Measurements from ENCODE around the gene POLR3B.
"Not testable (repeated sequence)": the region's sequence is repeated elsewhere in the genome, so short reads cannot be mapped to it uniquely, and the experiment has no call there.

The POLR3B gene

DNA sequence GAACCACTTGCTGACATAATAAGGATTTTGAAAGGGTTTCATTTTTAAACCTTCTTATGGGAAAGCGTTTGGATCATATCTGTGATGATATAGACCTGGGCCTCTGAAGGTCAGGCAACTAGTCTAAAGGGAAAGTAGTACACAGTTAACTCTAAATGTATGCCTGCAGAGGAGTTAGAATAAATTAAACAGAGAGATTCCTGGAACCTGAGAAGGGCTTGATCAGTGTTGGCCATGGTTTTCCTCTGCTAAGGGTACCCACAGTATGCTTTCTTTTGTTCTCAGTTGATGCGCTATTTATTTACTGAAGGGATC lies 14.4 kb upstream of the POLR3B start:
- no peak for DNase-seq

DNA sequence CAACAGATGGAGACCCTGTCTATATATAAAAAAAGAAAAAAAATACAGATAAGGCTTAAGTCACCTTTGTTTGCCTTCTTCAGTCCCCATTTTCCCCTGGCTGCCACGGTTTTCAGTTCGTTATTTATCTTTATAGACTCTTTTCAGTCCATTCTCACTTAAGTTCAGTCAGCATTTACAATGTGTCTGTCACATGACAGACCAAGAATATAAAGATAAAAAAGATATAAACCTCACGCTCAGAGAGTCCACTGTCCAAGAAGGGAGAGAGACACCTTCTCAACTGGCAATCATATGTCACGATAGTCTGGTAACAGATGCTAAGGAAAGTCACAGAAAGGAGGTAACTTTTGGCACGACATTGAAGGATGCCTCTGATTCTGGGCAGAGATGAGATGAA lies 13.4 kb upstream of the POLR3B start:
- no peak for DNase-seq

DNA sequence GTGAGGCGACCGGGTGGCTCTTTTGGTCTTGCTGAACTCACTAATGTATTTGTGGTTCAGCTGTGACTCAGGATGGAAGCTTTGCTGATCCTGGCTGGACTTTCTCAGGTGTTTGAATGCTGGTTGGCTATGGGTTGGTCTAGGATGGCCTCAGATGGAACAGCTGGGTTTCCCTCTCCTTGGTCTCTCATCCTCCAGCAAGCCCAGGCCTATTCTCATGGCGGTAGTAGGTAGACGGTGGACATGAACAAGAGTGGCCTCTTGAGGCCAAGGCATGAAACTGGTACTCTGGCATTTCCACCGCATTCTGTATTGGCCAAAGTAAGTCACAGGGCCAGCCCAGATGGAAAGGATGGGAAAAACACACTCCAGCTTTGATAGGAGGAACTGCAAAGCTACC lies 11.8 kb upstream of the POLR3B start:
- peak in 1 of 2 experiments; percentile 35 for DNase-seq

DNA sequence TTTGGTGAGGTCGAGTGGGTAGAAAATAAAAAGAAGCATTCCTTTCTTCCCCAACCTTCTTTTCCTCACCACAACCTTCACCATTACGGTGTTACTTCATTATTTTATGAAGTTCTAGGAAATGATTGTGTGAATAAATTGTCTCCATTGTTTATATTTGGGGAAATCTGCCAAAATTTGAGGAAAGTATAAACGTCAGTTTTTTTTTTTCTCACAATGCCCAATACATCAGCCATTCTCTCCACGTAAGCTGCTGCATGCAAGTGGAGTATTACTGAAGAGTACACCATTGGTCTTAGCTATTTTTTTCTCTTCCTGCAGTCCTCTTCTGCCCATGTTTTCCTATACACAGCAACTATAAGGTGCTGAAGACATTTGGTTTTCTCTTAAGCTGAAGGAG lies 9.1 kb upstream of the POLR3B start:
- DNase-seq, result no peak

DNA sequence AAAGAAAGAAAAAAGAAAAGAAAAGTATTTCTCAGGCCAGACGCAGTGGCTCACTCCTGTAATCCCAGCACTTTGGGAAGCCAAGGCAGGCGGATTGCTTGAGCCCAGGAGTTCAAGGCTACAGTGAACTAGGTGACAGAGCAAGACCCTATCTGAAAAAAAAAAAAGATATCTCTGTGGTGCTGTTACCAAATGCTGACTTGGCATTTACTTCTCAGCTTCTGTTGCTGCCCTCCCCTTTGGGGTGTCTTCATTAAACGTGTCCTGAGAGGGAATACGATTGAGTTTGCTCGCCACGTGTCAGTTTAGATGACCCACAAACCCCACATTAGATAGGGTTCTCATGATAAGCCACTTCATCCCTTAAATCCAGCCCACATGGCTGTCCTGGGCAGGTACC lies 4.4 kb upstream of the POLR3B start:
- DNase-seq, result no peak

DNA sequence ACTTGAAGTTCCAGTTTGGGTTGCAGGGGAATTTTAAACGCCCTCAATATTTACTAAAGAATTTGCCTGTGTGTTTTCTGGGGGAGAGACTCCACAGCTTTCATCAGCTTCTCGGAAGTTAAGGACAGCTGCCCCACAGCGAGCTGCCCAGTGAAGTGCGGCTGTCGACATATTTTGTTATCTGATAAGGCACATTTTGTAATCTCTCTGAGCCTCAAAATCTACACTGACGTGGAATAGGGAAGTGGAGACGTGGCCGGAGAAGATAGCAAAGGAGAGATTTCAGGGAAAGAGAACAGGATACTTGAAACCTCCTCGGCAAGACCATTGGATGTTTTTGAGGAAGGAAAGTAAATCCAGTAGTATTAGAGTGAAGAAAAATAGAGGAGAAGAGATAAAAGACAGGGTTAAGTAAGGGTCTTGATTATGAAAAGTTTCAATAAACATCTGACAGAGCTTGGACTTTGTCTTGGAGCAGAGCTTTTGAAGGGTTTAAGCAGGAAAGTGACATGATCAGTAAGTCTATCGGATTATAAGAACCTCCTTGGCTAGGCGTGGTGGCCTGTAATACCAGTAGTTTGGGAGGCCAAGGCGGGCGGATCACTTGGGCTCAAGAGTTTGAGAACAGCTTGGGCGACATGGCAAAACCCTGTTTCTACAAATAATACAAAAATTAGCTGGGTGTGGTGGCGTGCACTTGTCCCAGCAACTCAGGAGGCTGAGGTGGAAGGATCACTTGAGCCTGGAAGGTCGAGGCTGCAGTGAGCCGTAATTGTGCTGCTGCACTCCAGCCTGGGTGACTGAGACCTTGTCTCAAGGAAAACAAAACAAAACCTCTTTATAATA lies 1.1 kb downstream of the POLR3B start:
- no peak for DNase-seq

DNA sequence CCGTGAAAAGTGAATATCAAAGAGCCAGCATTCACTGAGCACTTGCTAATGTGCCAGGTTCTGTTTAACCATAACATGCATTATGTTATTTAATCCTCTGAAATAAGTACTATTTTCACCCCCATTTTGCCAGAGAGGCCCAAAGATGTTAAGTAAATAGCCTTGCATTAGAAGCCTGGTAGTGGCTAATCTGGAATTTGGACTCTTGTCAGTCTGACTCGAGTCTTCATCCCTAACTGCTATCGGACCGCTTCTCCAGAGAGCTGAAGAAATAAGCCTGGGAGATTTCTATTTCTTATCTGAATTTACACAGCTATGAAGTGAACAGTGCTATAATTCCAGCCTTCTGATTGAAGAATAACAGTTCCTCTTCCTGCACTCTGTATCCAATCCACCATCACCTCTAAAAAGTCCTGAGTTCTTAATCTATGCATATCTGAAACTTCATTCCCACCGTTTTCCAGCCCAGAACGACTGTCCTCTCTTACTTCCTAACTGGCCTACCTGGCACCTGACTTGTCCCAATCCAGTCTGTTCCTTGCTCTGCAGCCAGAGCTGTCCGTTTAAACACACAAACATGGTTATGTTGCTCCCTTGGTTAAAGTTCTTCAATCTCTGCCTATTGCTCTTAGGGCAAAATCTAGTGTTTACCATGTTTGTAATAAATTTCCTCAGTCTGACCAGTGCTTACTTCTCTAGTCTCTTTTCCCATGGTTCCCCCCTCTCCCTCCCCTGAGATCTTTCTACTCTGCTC lies 2.3 kb downstream of the POLR3B start:
- no peak for DNase-seq

DNA sequence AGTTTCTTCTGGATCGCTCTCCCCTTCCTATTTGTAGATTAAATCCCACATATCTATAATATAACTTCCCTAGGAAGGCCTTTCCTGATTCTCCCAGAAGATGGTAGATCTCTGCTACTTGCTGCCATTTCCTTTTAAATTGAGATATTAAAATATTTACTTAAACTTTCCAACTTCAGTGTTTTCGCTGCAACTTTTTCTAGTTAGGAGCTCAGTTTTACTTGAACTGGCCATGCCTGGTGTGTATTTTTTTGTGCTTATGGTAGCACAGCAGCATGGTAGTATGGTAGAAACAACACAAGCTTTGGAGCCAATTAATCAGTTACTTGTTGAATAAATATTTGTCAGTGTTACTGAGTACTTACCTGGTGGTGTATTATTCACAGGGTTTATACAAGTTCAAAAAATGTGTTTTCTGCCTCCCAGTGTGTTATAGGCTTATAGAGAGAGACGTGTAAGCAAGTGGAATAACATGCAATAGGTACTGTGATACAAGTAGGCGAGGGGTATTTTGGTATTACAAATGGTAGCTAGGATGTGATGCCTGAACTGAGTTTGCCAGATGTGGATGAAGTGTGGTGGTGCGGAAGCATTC lies 2.9 kb downstream of the POLR3B start:
- no peak for DNase-seq

DNA sequence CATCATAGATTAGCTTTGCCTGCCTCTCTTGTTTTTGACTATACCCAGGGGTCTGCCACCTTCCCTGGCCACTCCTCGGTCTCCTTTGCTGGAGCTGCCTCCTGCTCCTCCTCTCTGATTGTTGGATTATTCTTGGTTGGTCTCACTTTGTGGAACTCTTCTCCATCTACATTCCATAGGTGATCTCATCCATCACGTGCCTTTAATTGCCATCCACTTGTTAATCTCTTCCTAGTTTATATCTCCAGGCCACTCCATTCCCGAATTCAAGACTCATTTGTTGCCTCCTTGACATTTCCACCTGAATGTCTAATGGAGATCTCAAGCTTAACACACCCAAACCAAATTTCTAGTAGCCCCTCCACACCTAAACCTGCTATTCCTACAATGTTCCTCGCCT lies 5.4 kb downstream of the POLR3B start:
- no peak for DNase-seq

DNA sequence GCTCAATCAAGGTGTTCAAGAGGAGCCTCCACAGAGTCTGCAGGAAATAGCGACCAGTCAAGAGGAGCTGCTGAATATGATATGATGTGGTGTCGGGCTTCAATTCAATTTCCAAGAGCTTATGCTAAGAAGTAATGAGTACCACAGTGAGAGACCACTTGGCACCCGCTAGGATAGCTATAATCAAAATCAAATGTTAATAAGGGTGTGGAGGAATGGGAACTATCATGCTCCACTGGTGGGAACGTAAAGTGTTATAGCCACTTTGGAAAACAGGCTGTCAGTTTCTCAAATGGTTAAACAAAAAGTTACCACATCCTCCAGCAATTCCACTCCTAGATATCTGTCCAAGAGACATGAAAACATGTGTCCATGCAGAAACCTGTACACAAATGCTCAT lies 6.7 kb downstream of the POLR3B start:
- no peak for DNase-seq

DNA sequence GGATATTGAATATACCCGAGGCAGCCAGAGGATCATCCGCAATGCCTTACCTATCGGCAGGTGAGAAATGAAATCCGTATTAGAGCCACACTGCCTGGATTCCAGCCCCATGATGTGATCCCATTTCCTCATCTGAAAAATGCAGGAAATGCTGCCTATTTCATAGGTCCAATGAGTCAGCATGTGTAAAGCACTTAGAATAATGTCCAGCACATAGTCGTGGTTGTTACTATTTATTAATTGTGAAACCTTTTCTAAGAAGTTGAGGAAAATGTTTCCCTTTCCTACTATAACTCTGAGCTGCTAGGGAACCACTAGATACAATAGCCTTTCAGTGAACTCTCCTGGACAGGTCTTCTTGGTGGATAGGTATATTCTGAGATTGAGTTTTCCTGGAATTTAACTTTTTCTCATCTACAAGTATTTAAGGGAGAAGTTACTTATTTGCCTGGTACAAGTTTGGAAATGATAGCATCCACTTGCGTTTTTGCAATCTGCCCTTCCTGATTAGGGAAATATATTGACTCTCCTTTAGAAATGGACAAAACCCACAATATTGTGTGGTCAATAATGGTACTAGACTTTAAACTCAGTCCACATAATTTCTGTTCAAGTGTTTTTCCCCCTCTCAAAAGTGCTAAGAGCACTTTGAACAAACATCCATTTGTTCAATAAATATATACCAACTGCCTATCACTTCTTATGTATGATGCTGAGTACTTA lies 12.2 kb downstream of the POLR3B start:
- DNase-seq, result no peak

DNA sequence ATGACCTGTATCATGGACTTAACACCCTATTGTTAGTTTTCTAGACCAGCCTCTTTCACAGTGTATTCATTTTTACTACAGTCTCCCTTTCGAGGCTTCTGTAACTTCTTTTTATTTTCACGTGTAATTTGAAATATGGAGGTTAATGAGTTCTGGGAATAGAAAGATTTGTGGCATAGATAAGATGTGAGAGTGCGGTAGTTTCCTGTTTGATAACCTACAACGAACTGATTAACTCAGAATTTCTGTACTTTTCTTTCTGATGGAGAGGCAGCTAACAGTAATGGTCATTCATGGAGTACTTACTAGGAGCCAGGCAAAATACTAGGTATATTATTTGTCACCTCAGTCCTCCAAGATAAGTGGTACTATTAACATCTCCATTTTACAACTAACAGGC lies 21.2 kb downstream of the POLR3B start:
- DNase-seq, result no peak

DNA sequence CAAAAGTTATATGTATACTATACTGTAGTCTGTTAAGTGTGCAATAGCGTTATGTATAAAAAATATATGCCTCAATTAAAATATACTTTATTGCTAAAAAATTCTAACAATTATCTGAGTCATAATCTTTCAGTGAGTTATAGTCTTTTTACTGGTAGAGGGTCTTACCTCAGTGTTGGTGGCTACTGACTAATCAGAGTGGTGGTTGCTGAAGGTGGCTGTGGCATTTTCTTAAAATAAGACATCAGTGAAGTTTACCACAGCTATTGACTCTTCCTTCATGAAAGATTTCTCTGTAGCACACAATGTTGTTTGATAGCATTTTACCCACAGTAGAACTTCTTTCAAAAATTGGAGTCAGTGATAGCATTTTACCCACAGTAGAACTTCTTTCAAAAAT lies 23.4 kb downstream of the POLR3B start:
- no peak for DNase-seq

DNA sequence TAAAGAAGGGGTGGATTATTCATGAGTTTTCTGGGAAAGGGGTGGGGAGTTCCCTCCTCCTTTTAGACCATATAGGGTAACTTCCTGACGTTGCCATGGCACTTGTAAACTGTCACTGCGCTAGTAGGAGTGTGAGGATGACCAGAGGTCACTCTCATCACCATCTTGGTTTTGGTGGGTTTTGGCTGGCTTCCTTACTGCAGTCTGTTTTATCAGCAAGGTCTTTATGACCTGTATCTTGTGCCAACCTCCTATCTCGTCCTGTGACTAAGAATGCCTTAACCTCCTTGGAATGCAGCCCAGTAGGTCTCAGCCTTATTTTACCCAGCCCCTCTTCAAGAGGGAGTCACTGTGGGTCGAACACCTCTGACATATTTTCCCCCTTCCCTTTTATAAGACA lies 24.3 kb downstream of the POLR3B start:
- not testable (repeated sequence) for DNase-seq

DNA sequence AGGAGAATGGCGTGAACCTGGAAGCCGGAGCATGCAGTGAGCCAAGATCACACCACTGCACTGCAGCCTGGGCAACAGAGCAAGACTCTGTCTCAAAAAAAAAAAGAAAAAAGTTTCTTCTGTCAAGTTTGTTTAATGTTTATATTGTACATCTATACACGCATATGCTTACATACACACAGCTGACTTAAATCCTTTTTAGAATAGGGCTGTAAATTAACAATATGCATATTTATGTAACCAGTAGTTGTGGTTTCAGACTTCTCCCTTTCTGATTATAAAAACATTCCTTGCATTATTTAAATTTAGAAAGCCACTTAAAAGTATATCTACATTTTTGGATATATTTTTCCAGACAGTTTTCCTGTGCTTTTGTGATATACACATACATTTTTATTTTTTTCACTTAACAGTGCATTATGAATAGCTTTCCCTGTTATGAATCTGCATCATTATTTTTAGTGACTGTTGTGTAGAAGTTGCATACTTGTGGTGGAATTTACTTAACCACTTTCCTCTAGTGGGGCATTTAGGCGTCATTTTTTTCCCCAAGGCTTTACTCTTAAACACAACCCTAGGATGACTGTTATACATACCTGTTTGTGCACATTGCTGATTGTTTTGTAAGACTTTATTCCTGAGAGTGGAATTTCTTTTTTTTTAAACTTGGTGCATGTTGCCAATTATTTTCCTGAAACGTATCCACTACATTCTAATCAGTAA lies 29.4 kb downstream of the POLR3B start:
- no peak for DNase-seq

DNA sequence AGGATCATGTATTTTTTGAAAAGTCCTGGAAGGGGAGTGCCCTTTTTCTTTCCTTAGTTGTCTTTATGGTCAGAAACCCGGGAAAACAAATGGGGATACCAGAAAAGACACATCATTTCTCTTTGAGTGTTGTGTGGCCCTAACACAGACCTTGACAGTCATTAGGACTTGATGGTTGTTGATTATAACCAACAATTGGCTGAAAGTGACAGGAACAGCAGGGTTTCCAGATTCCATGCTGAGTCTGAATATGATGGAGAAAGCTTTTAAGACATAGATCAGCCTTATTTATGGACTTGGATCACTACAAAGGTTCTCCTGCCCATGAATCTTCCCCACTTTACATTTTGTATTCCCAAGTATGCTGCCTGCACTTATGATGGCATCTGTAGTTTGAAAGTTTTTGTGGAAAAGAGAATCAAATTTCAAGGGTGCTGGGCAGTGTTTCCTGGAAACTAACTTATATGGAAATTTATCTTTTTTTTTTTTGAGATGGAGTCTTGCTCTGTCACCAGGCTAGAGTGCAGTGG lies 30.4 kb downstream of the POLR3B start:
- DNase-seq, result no peak

DNA sequence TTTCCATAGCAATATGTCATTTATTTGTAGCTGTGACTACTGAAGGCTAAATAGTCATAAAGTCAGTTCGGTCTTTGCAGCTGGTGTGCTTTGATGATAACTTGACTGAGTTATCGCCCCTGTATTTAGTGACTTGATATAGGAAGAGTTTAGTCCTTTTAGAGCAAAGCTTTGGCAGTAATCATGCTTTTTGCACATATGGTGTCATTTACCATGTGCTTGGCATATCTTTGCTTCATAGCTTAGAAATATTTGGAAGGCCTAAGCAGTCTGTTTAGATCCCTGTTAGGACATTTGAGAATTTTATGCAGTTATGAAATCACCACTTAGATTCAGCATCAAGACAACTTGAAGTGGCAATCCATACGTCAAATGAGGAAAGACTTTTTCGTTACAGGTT lies 31.6 kb downstream of the POLR3B start:
- peak in 1 of 2 experiments; percentile 15 for DNase-seq

DNA sequence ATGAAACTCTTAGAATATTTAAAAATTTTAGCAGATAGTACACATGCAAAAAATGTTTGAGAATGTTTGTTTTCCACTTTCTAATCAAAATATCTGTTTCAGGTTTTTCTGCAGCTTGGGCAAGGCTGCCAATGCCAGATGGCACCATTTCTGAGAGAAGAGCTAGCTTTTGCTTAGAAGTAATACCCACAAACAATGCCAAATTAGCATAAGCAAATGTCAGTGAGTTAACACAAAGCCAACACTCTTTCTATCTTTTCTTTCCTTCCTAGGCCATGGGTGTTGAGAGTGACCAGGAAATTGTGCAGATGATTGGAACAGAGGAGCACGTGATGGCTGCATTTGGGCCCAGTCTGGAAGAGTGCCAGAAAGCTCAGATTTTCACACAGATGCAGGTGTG lies 35.2 kb downstream of the POLR3B start:
- DNase-seq, result peak in 1 of 2 experiments; percentile 5

DNA sequence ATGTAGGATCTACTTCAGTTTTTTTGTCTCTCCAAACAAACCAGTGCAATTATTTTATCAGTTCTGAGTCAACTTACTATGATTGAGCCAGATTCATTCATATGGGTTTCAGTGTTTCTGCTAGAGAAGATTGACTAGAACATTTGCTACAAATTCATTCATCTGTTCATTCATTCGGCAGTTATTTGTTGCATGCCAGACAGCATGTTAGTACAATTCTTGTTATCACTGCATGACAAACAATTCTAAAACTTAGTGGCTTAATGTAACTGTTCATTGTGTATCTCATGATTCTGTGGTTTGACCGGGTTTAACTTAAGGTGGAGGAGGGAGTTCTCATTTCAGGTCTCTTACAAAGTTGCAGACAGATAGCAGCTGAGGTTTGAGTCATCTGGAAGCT lies 52.3 kb downstream of the POLR3B start:
- DNase-seq, result no peak

DNA sequence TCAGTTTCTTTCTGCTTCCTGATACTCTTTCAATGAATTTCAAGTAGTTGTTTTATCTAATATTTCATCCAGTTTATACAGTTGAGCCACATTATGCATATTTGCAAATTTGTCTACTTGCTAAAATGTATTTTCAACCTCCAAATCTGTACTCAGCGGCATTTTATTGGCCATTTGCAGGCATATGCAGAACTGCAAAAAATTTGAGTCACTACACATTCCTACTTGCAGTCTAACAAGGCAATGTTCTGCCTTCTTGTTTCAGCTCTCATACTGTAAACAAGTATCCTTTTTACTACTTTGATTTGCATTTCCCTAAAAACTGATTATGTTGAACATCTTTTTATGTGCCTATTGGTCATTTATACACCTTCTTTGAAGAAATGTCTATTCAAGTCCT lies 55.0 kb downstream of the POLR3B start:
- DNase-seq, result no peak

DNA sequence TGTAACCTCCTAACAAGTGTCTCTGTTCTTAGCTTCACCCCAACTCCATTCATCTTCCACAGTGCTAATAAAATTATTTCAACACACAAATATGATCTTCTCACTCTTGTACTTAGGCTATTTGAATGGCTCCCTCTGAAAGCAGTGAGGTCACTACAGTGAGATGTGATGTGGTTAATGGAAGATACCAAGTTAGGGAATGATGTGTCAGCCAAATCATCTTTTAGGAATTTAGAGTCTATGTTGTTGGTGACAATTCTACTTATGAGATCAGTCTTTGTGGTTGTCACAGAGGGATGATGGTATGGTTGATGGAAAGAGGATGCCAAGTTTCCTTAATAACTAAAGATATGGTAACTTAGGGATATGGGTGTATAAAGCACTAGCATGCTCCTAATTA lies 57.6 kb downstream of the POLR3B start:
- no peak for DNase-seq

DNA sequence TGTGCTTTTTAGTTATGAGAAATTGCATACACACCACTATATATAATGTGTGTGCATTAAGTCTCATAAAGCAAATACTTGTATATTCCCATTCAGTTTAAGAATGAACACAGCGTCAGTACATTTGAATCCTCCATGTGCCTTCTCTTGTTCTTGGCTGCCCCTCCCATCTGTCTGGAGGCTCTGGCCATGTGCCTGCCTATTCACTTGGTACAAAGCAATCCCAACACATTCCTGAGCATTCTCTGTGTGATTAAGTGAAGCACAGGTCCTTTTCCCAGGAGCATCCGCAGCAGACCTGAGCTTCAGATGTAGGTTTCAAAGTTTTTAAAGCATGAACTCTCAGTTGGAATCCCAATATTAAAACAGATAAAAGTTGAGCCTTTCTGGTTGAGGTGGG lies 58.7 kb downstream of the POLR3B start:
- DNase-seq, result no peak
